Measurements from ENCODE around the gene RASAL3. TPM values are rescaled to one million over a fixed set of nuclear protein-coding genes. Genes with fewer than 3 reads are reported as not detected.

RASAL3 gene
- total RNA-seq, 1 experiment from 2014 or later = 4.0 TPM

DNA sequence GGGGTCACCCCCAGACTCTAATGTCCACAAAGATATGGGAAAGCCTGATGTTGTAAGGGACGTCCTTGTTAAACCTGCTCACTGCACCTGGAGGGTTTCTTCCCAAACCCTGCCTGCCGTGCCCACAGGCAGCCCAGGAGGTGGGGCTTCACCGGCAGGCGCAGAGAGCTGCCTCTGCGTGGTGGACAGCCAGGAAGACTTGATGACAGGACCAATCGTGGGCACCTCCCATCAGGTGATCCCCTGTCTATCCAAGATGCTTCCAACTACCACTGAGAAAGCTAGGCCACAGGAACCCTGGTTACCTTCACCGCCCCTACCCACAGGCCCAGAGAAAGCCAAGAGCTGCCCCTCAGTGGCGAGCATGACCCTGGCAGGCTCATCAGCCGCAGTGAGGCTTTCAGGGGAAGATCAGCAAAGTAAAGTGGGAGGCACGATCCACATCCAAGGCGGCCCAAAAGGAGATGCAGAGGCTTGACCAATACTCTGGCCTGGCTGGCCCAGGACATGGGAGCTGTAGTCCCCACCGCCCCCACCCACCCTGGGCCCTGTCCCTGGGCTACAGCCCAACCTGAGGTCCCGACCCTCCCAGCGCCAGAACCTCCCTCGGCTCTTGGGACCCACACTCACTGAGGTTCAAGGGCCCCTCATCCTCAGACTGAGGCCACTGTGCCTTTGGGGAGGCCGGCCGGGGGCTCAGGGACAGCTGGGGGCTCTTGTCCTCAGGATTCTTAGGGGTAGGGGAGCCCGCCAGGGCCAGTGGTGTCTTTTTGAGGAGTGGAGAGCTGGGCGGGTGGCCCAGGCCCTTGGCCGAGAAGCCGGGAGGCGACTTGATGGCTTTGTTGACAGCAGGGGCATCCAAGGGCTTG, 35.2 kb downstream of the RASAL3 start:
- no peak overlapping the region for H3K9ac ChIP-seq (ENCODE audit: low read length)
- DNase-seq = no peak

DNA sequence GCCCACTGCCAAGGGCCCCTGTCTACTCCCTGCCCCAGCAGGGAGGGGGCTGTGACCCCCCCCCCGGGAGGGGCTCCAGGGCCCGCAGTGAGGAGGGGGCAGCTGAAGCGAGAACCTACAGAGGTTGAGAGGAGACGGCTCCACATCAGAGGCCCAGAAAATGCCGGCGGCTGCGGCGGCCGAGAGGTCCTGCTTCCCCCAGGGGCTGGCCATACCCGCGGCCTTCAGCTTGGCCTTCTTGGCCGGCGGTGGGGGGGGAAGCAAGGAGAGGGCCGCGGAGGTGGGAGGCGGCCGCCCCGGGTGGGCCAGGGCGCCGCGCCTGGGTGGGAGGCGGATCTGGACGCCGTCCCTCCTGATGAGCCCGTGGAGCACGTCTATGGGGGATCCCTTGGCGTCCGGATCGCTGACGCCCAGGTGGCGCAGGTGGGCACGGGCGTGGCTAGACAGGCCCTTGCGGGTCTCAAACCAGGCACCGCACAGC, 36.3 kb downstream of the RASAL3 start:
- Histone ChIP-seq H3K36me3 (ENCODE audit: insufficient read depth, low read length) (peaks cover 30% of the 10 kb centered on the region), H3K9ac (ENCODE audit: low read length) (no peak overlapping the region), H3K27ac (ENCODE audit: low read length) (no peak overlapping the region), H3K4me1 (ENCODE audit: low read length) (peaks cover 16% of the 10 kb centered on the region), H4K20me1 (ENCODE audit: insufficient read depth, low read depth, low read length) (peaks cover 14% of the 10 kb centered on the region; the same call in 1 of the 2 replicates), H3K9me3 (ENCODE audit: low read length) (no peaks in the 10 kb centered on the region), H2AFZ (ENCODE audit: low read length) (no peak overlapping the region), H3K27me3 (ENCODE audit: low read length) (no peaks in the 10 kb centered on the region), H3K4me3 (ENCODE audit: low read length) (no peak overlapping the region), H3K9me2 (replicated peaks; ENCODE audit: insufficient read depth, low read length) (no peaks in the 10 kb centered on the region), H3K4me2 (ENCODE audit: low read depth, low read length, poor library complexity, severe bottlenecking) (no peak overlapping the region), H3K79me2 (ENCODE audit: low read length) (peaks cover 44% of the 10 kb centered on the region)
- no peak for DNase-seq

More for the DNA sequence above, 35.2 kb downstream of the RASAL3 start:
- Histone ChIP-seq H3K9me3 (ENCODE audit: low read length) (no peaks in the 10 kb centered on the region), H4K20me1 (ENCODE audit: insufficient read depth, low read depth, low read length) (peaks cover 14% of the 10 kb centered on the region; the same call in 1 of the 2 replicates), H3K4me2 (ENCODE audit: low read depth, low read length, poor library complexity, severe bottlenecking) (no peak overlapping the region), H3K36me3 (ENCODE audit: insufficient read depth, low read length) (peaks cover 19% of the 10 kb centered on the region), H3K9me2 (replicated peaks; ENCODE audit: insufficient read depth, low read length) (no peaks in the 10 kb centered on the region), H2AFZ (ENCODE audit: low read length) (no peak overlapping the region), H3K4me3 (ENCODE audit: low read length) (no peak overlapping the region), H3K4me1 (ENCODE audit: low read length) (peaks cover 22% of the 10 kb centered on the region), H3K27me3 (ENCODE audit: low read length) (no peaks in the 10 kb centered on the region), H3K27ac (ENCODE audit: low read length) (no peak overlapping the region), H3K79me2 (ENCODE audit: low read length) (peaks cover 44% of the 10 kb centered on the region)

DNA sequence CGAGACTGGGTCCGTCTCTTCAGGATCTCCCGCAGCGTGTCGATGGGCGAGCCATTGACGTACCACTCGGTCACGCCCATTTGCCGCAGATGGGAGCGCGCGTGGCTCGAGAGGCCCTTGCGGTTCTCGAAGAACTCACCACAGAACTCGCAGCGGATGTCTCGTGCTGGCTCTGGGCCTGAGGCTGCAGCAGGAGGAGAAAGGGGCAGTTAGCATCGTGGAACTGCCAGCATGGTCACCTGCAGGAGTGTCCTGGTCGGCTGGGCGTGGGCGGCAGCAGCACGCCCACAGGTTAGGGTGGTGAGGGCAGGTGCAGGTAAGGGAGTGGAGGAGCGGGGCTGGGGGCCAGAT, 37.0 kb downstream of the RASAL3 start:
- H3K36me3 ChIP-seq (ENCODE audit: insufficient read depth, low read length) = peaks cover 32% of the 10 kb centered on the region
- H3K9ac ChIP-seq (ENCODE audit: low read length) = no peak overlapping the region
- no peaks in the 10 kb centered on the region for H3K9me2 ChIP-seq (replicated peaks; ENCODE audit: insufficient read depth, low read length)

DNA sequence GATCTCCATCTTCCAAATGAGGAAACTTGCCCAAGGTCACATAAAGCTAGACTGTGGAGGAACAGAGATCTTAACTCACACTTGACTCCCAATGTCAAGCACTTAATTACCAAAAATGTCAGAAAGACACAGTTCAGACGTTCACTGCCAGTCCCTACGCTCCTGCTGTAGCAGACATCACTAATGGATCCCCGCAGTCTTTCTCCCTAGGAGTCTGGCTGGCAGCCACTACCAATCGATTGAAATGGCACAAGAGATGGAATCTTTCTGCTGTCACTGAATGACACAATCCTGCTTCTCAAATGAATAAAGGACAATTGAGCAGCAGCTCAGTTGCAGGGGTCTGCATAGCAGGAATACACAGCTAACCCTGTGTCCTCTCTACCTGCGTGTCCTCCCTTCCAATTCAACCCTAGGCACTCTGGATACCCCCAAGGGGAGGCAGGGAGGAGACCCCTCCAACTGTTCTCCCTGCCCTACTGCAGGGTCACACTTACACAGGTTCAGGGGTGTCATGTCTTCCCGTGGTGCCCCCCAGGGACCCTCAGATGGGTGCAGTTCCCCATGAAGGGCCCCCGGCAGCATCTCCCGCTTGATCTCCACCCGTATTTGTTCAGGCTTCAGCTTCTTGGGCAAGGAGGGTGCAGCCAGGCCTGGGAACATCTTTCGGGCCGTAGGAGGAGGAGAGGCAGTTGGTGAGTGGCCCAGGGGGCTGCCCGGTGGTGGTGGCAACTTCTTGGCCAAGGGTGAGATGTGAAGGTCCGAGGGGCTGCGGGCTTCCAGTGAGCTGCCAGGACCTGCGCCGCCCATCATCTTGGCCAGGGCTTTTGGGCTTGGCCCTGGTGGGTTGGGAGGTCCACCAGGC, 37.6 kb downstream of the RASAL3 start:
- no peak for DNase-seq
- H3K27me3 ChIP-seq (ENCODE audit: low read length) = no peaks in the 10 kb centered on the region
- H3K4me3 ChIP-seq (ENCODE audit: low read length) = no peak overlapping the region
- no peak overlapping the region for H3K9ac ChIP-seq (ENCODE audit: low read length)
- H4K20me1 ChIP-seq (ENCODE audit: insufficient read depth, low read depth, low read length) = peaks cover 14% of the 10 kb centered on the region; the same call in 1 of the 2 replicates
- no peak overlapping the region for H3K27ac ChIP-seq (ENCODE audit: low read length)
- peaks cover 32% of the 10 kb centered on the region for H3K36me3 ChIP-seq (ENCODE audit: insufficient read depth, low read length)
- no peak overlapping the region for H3K4me2 ChIP-seq (ENCODE audit: low read depth, low read length, poor library complexity, severe bottlenecking)
- H3K4me1 ChIP-seq (ENCODE audit: low read length) = peaks cover 13% of the 10 kb centered on the region
- no peaks in the 10 kb centered on the region for H3K9me2 ChIP-seq (replicated peaks; ENCODE audit: insufficient read depth, low read length)
- H2AFZ ChIP-seq (ENCODE audit: low read length) = no peak overlapping the region
- peaks cover 39% of the 10 kb centered on the region for H3K79me2 ChIP-seq (ENCODE audit: low read length)
- no peaks in the 10 kb centered on the region for H3K9me3 ChIP-seq (ENCODE audit: low read length)

More for the DNA sequence above, 37.0 kb downstream of the RASAL3 start:
- no peak overlapping the region for H3K4me3 ChIP-seq (ENCODE audit: low read length)
- peaks cover 13% of the 10 kb centered on the region for H3K4me1 ChIP-seq (ENCODE audit: low read length)
- H3K27me3 ChIP-seq (ENCODE audit: low read length) = no peaks in the 10 kb centered on the region
- peaks cover 44% of the 10 kb centered on the region for H3K79me2 ChIP-seq (ENCODE audit: low read length)
- no peak overlapping the region for H3K27ac ChIP-seq (ENCODE audit: low read length)
- H4K20me1 ChIP-seq (ENCODE audit: insufficient read depth, low read depth, low read length) = peaks cover 14% of the 10 kb centered on the region; the same call in 1 of the 2 replicates
- no peak overlapping the region for H2AFZ ChIP-seq (ENCODE audit: low read length)
- no peaks in the 10 kb centered on the region for H3K9me3 ChIP-seq (ENCODE audit: low read length)
- no peak for DNase-seq
- no peak overlapping the region for H3K4me2 ChIP-seq (ENCODE audit: low read depth, low read length, poor library complexity, severe bottlenecking)

DNA sequence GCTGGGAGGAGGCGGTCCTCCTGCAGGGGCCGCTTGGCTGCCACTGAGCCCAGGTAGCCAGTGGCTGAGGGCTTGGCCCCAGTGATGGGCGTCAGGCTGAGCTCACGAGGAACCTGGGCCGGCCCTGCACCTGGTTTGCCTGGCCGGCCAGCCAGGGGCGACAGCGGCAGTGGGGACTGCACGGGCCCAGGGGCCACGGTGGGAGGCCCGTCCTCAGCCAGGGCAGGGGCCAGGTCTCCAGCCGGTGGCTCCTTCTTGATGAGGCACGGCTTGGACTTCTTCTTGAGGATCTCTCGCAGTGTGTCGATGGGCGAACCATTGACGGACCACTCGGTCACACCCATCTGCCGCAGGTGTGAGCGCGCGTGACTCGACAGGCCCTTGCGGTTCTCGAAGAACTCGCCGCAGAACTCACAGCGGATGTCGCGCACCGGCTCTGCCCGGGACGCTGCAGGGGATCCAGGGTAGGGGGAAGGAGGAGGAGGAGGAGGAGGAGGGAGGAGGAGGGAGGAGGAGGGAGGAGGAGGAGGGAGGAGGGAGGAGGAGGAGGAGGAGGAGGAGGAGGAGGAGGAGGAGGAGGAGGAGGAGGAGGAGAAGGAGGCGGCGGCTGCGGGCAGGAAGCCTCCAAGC, 38.9 kb downstream of the RASAL3 start:
- no peaks in the 10 kb centered on the region for H3K9me3 ChIP-seq (ENCODE audit: low read length)
- peaks cover 10% of the 10 kb centered on the region; the same call in 1 of the 2 replicates for H4K20me1 ChIP-seq (ENCODE audit: insufficient read depth, low read depth, low read length)
- peaks cover 2% of the 10 kb centered on the region for H3K4me1 ChIP-seq (ENCODE audit: low read length)
- no peak for DNase-seq
- H3K36me3 ChIP-seq (ENCODE audit: insufficient read depth, low read length) = peaks cover 32% of the 10 kb centered on the region
- H3K27ac ChIP-seq (ENCODE audit: low read length) = no peak overlapping the region
- H3K4me2 ChIP-seq (ENCODE audit: low read depth, low read length, poor library complexity, severe bottlenecking) = no peak overlapping the region
- H2AFZ ChIP-seq (ENCODE audit: low read length) = no peak overlapping the region
- H3K4me3 ChIP-seq (ENCODE audit: low read length) = no peak overlapping the region
- H3K27me3 ChIP-seq (ENCODE audit: low read length) = no peaks in the 10 kb centered on the region
- H3K79me2 ChIP-seq (ENCODE audit: low read length) = peaks cover 26% of the 10 kb centered on the region
- no peak overlapping the region for H3K9ac ChIP-seq (ENCODE audit: low read length)
- H3K9me2 ChIP-seq (replicated peaks; ENCODE audit: insufficient read depth, low read length) = no peaks in the 10 kb centered on the region

DNA sequence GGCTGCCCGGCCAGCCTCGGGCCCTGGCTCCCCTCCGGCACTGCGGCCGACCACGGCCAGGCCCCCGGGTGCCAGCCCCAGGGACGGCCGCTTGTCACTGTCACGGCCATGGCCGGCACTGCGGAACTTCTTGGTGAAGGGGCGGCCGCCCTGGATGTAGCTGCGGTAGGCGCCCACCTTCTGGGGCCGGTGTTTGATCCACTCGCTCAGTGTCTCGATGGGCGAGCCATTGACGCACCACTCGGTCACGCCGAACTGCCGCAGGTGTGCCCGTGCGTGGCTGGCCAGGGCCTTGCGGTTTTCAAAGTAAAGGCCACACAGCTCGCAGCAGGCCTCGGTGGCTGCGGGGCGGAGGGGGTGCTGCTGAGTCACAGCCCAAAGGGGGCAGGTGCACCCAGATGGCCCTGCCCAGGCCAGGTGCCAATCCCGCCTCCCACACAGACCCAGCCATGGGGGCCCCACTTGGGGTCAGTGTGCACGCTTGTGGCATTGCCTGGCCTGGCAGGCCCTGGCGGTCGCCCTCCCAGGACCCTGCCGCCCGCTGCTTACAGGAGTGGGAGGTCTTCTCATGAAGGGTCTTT, 39.6 kb downstream of the RASAL3 start:
- H3K4me2 ChIP-seq (ENCODE audit: low read depth, low read length, poor library complexity, severe bottlenecking) = no peak overlapping the region
- no peaks in the 10 kb centered on the region for H3K9me3 ChIP-seq (ENCODE audit: low read length)
- no peak for DNase-seq
- H3K9me2 ChIP-seq (replicated peaks; ENCODE audit: insufficient read depth, low read length) = no peaks in the 10 kb centered on the region
- no peak overlapping the region for H3K9ac ChIP-seq (ENCODE audit: low read length)
- peaks cover 1% of the 10 kb centered on the region for H3K4me1 ChIP-seq (ENCODE audit: low read length)
- H3K79me2 ChIP-seq (ENCODE audit: low read length) = peaks cover 19% of the 10 kb centered on the region
- no peaks in the 10 kb centered on the region for H3K27me3 ChIP-seq (ENCODE audit: low read length)
- no peak overlapping the region for H3K4me3 ChIP-seq (ENCODE audit: low read length)
- 0 out of 2 replicates have a peak, but pooled peaks cover 4% of the 10 kb centered on the region for H4K20me1 ChIP-seq (ENCODE audit: insufficient read depth, low read depth, low read length)
- H3K27ac ChIP-seq (ENCODE audit: low read length) = no peak overlapping the region
- H2AFZ ChIP-seq (ENCODE audit: low read length) = no peak overlapping the region
- peaks cover 32% of the 10 kb centered on the region for H3K36me3 ChIP-seq (ENCODE audit: insufficient read depth, low read length)

DNA sequence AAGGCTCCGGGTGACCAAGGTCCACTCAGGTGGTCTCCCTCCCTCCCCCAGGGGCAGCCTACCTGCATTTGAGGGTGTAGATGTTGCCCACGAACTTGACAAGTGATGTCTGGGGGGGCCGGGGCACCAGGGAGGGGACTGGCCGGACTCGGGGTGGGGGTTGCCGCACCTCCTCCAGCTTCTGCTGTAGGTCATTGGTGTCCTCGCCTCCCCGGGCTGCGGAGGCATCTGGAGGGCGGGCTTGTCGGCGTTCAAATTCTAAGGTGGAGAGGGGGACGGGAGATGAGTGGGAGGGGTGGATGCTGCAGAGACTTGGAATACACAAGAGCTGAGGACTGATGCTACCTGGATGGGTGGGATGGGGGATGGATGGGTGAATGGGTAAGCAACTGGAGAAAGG, 40.2 kb downstream of the RASAL3 start:
- no peak overlapping the region for H3K4me3 ChIP-seq (ENCODE audit: low read length)
- peaks cover 32% of the 10 kb centered on the region for H3K36me3 ChIP-seq (ENCODE audit: insufficient read depth, low read length)
- no peak for DNase-seq

More for the DNA sequence above, 40.2 kb downstream of the RASAL3 start:
- no peak overlapping the region for H2AFZ ChIP-seq (ENCODE audit: low read length)
- no peak overlapping the region for H3K27ac ChIP-seq (ENCODE audit: low read length)
- peaks cover 13% of the 10 kb centered on the region for H3K79me2 ChIP-seq (ENCODE audit: low read length)
- 0 out of 2 replicates have a peak, but pooled peaks cover 4% of the 10 kb centered on the region for H4K20me1 ChIP-seq (ENCODE audit: insufficient read depth, low read depth, low read length)
- no peaks in the 10 kb centered on the region for H3K9me2 ChIP-seq (replicated peaks; ENCODE audit: insufficient read depth, low read length)
- H3K27me3 ChIP-seq (ENCODE audit: low read length) = no peaks in the 10 kb centered on the region
- no peaks in the 10 kb centered on the region for H3K9me3 ChIP-seq (ENCODE audit: low read length)
- peaks cover 8% of the 10 kb centered on the region for H3K4me1 ChIP-seq (ENCODE audit: low read length)
- H3K4me2 ChIP-seq (ENCODE audit: low read depth, low read length, poor library complexity, severe bottlenecking) = no peak overlapping the region
- H3K9ac ChIP-seq (ENCODE audit: low read length) = no peak overlapping the region

Data from Karpas-422 (cell line).